Left lung (tissue), 10 donors: ENCODE measurements around the gene PADI6. TPM values are rescaled to one million over a fixed set of nuclear protein-coding genes. Genes with fewer than 3 reads are reported as not detected.
A peak's percentile ranks its signal among the peaks of the same experiment; 100 is the strongest.

Experiments used
- ATAC-seq: fragments of 200-7000 bp; cut with Tn5 transposase; one replicate; pipeline ENCODE4 v1.9.1; 2020; ENCODE audit warnings: moderate library complexity
- DNase-seq, 4 donors: peaks; one replicate each; pipeline ENCODE4 v3.0.0-alpha.2; 2013 to 2020
- H3K27ac ChIP-seq, 2 donors: fragments of 200-600 bp; sonication (generic) in 1 of 2; one replicate each; pipeline versions ENCODE4 v1.5.0 to v1.8.0; 2020 to 2021
- H3K27me3 ChIP-seq, 2 donors: fragments of 200-600 bp; sonication (generic) in 1 of 2; one replicate each; pipeline versions ENCODE4 v1.5.0 to v1.8.0; 2020 to 2021
- H3K36me3 ChIP-seq, 2 donors: fragments of 200-600 bp; sonication (generic) in 1 of 2; one replicate each; pipeline versions ENCODE4 v1.5.0 to v1.8.0; 2020 to 2021
- H3K4me1 ChIP-seq, 2 donors: fragments of 200-600 bp; one replicate each; pipeline ENCODE4 v1.8.0; 2021
- H3K4me3 ChIP-seq, 2 donors: fragments of 200-600 bp; sonication (generic) in 1 of 2; one replicate each; pipeline versions ENCODE4 v1.5.0 to v1.8.0; 2020 to 2021; ENCODE audit warnings: mild to moderate bottlenecking in 1 of 2
- H3K9me3 ChIP-seq, 2 donors: fragments of 200-600 bp; sonication (generic) in 1 of 2; one replicate each; pipeline versions ENCODE4 v1.5.0 to v1.8.0; 2020 to 2021
- intact Hi-C, 2 donors: fragments of 100-400 bp; cut with DNase I; formaldehyde crosslinking; loops; one replicate each; pipeline versions ENCODE4 v1.11.2 to v1.14.2; 2022
- polyA plus RNA-seq, 6 donors: library from polyadenylated mRNA; unstranded; fragments of 120-200 nt; gene quantifications; one replicate each; pipeline ENCODE4 v1.2.1, GENCODE V29; 2013; ENCODE audit not compliant: insufficient read length in 6 of 6
- total RNA-seq, 2 donors: library from RNA; stranded (reverse); fragmentation: NEBNext Ultra II Directional; extraction: Animal tissue kit (Norgen Biotek cat#: 25700); gene quantifications; one replicate each; pipeline ENCODE4 v1.2.1, GENCODE V29; 2021
- TF ChIP-seq, protein P1 (sequence below), 2 donors: fragments of 200-600 bp; sonication (generic) in 1 of 2; IDR thresholded peaks; one replicate each; pipeline versions ENCODE4 v1.5.0 to v1.8.0; 2021; ENCODE audit warnings: antibody characterized with exemption in 2 of 2
- donor health status: DM: no; HTN: yes; CAD: no.
- donor health status: DM: no; HTN: no; CAD: no.

Gene PADI6
- total and polyA plus RNA-seq, 8 donors, result not detected

- no peaks in the 10 kb centered on the region for H3K36me3 ChIP-seq
- ATAC-seq, result peak; percentile 26
- peaks cover 17 to 30% of the 10 kb centered on the region in 2 donors for H3K4me1 ChIP-seq
- no peak overlapping the region for H3K4me3 ChIP-seq
- DNase-seq, result peak in 1 of 4 donors; percentile 21
- no peaks in the 10 kb centered on the region for H3K9me3 ChIP-seq
- no peaks in the 10 kb centered on the region for H3K27me3 ChIP-seq
- intact Hi-C loops, result no loop called here
- TF ChIP-seq, protein P1, sequence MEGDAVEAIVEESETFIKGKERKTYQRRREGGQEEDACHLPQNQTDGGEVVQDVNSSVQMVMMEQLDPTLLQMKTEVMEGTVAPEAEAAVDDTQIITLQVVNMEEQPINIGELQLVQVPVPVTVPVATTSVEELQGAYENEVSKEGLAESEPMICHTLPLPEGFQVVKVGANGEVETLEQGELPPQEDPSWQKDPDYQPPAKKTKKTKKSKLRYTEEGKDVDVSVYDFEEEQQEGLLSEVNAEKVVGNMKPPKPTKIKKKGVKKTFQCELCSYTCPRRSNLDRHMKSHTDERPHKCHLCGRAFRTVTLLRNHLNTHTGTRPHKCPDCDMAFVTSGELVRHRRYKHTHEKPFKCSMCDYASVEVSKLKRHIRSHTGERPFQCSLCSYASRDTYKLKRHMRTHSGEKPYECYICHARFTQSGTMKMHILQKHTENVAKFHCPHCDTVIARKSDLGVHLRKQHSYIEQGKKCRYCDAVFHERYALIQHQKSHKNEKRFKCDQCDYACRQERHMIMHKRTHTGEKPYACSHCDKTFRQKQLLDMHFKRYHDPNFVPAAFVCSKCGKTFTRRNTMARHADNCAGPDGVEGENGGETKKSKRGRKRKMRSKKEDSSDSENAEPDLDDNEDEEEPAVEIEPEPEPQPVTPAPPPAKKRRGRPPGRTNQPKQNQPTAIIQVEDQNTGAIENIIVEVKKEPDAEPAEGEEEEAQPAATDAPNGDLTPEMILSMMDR (IDR thresholded peaks at IDR 0.05), result no peak
- H3K27ac ChIP-seq, result peak overlapping the region in 1 of 2 donors; percentile 66
Measured at GRCh38 chr1:17441265-17441992, 69.4 kb downstream of the PADI6 start.

DNA sequence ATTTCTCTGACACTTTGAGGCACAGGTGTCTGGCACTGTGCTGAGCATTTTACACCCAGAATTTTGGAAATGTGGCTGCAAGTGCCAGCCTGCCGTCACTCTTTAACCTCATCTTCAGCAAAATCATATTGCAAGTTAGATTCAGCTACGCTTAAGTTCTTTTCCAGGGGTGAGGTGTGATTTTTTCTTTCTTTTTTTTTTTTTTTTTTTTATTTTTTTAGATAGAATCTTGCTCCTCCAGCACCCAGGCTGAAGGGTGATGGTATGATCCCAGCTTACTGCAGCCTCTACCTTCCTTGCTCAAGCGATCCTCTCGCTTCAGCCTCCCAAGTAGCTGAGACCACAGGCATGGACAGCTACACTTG, 70.0 kb downstream of the PADI6 start:
- no peak for ATAC-seq
- no peaks in the 10 kb centered on the region for H3K9me3 ChIP-seq
- no peaks in the 10 kb centered on the region for H3K27me3 ChIP-seq
- intact Hi-C loops, result no loop called here
- peak overlapping the region in 1 of 2 donors; percentile 66 for H3K27ac ChIP-seq
- H3K4me1 ChIP-seq, result peaks cover 12 to 25% of the 10 kb centered on the region in 2 donors
- H3K36me3 ChIP-seq, result no peaks in the 10 kb centered on the region
- peak in 1 of 4 donors; percentile 2 for DNase-seq
- no peak overlapping the region for H3K4me3 ChIP-seq
- TF ChIP-seq, protein P1 (IDR thresholded peaks at IDR 0.05), result no peak

DNA sequence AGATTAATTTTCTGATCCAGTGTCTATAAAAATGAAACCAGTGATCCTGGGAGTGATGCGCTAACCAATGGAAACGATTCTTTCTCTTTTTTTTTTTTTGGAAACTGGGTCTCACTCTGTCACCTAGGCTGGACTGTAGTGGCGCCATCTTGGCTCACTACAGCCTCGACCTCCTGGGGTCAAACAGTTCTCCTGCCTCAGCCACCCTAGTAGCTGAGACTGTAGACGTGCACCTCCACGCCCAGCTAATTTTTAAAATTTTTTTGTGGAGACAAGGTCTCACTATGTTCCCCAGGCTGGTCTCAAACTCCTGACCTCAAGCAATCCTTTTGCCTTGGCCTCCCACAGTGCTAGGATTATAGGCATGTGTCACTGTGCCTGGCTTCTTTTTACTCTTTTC, 70.8 kb downstream of the PADI6 start:
- intact Hi-C loops, result no loop called here
- no peak for ATAC-seq
- H3K36me3 ChIP-seq, result no peaks in the 10 kb centered on the region
- no peak overlapping the region for H3K27ac ChIP-seq
- TF ChIP-seq, protein P1 (IDR thresholded peaks at IDR 0.05), result no peak
- no peak overlapping the region for H3K4me3 ChIP-seq
- DNase-seq, result peak in 1 of 4 donors; percentile 10
- H3K27me3 ChIP-seq, result no peaks in the 10 kb centered on the region
- H3K9me3 ChIP-seq, result no peaks in the 10 kb centered on the region
- peaks cover 10 to 21% of the 10 kb centered on the region in 2 donors for H3K4me1 ChIP-seq

GRCh38 chr1:17447501-17447992, 75.6 kb downstream of the PADI6 start:
- DNase-seq (peak in 1 of 4 donors; percentile 9), ATAC-seq (no peak)
- Histone ChIP-seq H3K9me3 (no peaks in the 10 kb centered on the region), H3K4me1 (no peaks in the 10 kb centered on the region), H3K27ac (no peak overlapping the region), H3K4me3 (no peak overlapping the region), H3K27me3 (no peaks in the 10 kb centered on the region), H3K36me3 (no peaks in the 10 kb centered on the region)
- intact Hi-C loops, result no loop called here
- TF ChIP-seq, protein P1 (IDR thresholded peaks at IDR 0.05), result no peak

Other genes with a start within 250 kb of the PADI6 start
- not detected for gene PADI1, start 167.1 kb upstream of the PADI6 start, total RNA-seq
- gene PADI1, start 167.1 kb upstream of the PADI6 start, polyA plus RNA-seq, result not detected
- gene PADI3, start 123.1 kb upstream of the PADI6 start, total RNA-seq, result not detected
- gene PADI3, start 123.1 kb upstream of the PADI6 start, polyA plus RNA-seq, result under 1 TPM in 1 of 6 donors, not detected in 5; 0.04 TPM
- 10 to 100 TPM in 1 of 2 donors, 1 to 10 TPM in 1; 2.8 to 13.8 TPM for gene PADI4, start 64.0 kb upstream of the PADI6 start, total RNA-seq
- 1 to 10 TPM in 5 of 6 donors, under 1 TPM in 1; 0.77 to 2.3 (median 1.5) TPM for gene PADI4, start 64.0 kb upstream of the PADI6 start, polyA plus RNA-seq
- 10 to 100 TPM; 56.8 to 60.7 TPM for gene RCC2, start 67.5 kb downstream of the PADI6 start, total RNA-seq
- 100 to 1,000 TPM in 1 of 6 donors, 10 to 100 TPM in 5; 81.6 to 103 (median 87.9) TPM for gene RCC2, start 67.5 kb downstream of the PADI6 start, polyA plus RNA-seq
- 10 to 100 TPM; 26.5 to 39.6 TPM for gene ARHGEF10L, start 167.5 kb downstream of the PADI6 start, total RNA-seq
- gene ARHGEF10L, start 167.5 kb downstream of the PADI6 start, polyA plus RNA-seq, result 10 to 100 TPM; 16.8 to 22.2 (median 19.8) TPM